Calu3 (cell line): Measurements from ENCODE around the gene CDK5R2. TPM values are rescaled to one million over a fixed set of nuclear protein-coding genes. Genes with fewer than 3 reads are reported as not detected.
A peak's percentile ranks its signal among the peaks of the same experiment; 100 is the strongest.

Experiments
- BruUV-seq: library from RNA; stranded (reverse); fragments of 400-500 nt; replicated peaks from 2 replicates; lab custom pipeline; 2021; lab: Mats Ljungman, UMichigan
- CTCF ChIA-PET: fragments of 300-600 bp; sonication (Branson Sonifier 250); formaldehyde crosslinking; loops from one replicate; lab custom pipeline; 2022; ENCODE audit warnings: antibody characterized with exemption; lab: Charles Lee
- DNase-seq: peaks from one replicate; pipeline ENCODE4 v3.0.0; 2022
- H3K27ac Mint-ChIP-seq: one replicate; pipeline ENCODE4 v1.8.0; 2022; ENCODE audit warnings: mixed read lengths; ENCODE audit not compliant: unreplicated experiment
- H3K27me3 Mint-ChIP-seq: one replicate; pipeline ENCODE4 v1.8.0; 2022; ENCODE audit warnings: mixed read lengths; ENCODE audit not compliant: unreplicated experiment
- H3K36me3 Mint-ChIP-seq: one replicate; pipeline ENCODE4 v1.8.0; 2022; ENCODE audit warnings: mild to moderate bottlenecking, moderate library complexity, mixed read lengths; ENCODE audit not compliant: insufficient read depth, unreplicated experiment
- H3K4me1 Mint-ChIP-seq: one replicate; pipeline ENCODE4 v1.8.0; 2022; ENCODE audit warnings: mild to moderate bottlenecking, low read depth, mixed read lengths; ENCODE audit not compliant: unreplicated experiment
- H3K4me3 Mint-ChIP-seq: one replicate; pipeline ENCODE4 v1.8.0; 2022; ENCODE audit warnings: mild to moderate bottlenecking, low read depth, moderate library complexity, mixed read lengths; ENCODE audit not compliant: unreplicated experiment
- H3K9me3 Mint-ChIP-seq: one replicate; pipeline ENCODE4 v1.8.0; 2022; ENCODE audit warnings: low read depth, mixed read lengths; ENCODE audit not compliant: unreplicated experiment
- CTCF ChIP-seq: fragments of 200-600 bp; IDR thresholded peaks from one replicate; pipeline ENCODE4 v1.8.0; 2022; ENCODE audit warnings: antibody characterized with exemption; ENCODE audit not compliant: unreplicated experiment
- intact Hi-C: fragments of 100-400 bp; cut with micrococcal nuclease; formaldehyde crosslinking; loops from one replicate; pipeline ENCODE4 v1.10.0; 2022; ENCODE audit not compliant: unreplicated experiment
- total RNA-seq: library from RNA; stranded (reverse); gene quantifications from 2 replicates; pipeline ENCODE4 v1.2.3, GENCODE V29; 2022

The CDK5R2 gene
- total RNA-seq, 1 experiment from 2014 or later, result 0.59 TPM

GRCh38 chr2:218975060-218975777 is 15.8 kb downstream of the CDK5R2 start:
- no peaks in the 10 kb centered on the region for H3K36me3 Mint-ChIP-seq
- no peak overlapping the region for H3K4me3 Mint-ChIP-seq
- peaks cover 72% of the 10 kb centered on the region for H3K27me3 Mint-ChIP-seq
- CTCF ChIA-PET, result interaction anchor here (0.7 to 1.0 kb wide), 4 partner anchors 27 to 318 kb away, joined by 3 read pairs; no protein-coding TSS in a partner anchor
- no peak for TF ChIP-seq CTCF
- DNase-seq, result no peak
- H3K27ac Mint-ChIP-seq, result no peak overlapping the region
- peaks cover 5% of the 10 kb centered on the region for H3K4me1 Mint-ChIP-seq
- no peaks in the 10 kb centered on the region for H3K9me3 Mint-ChIP-seq
- intact Hi-C loops, result loop anchor here (5.0 kb wide), 1 partner anchor 98 kb away; no protein-coding TSS in a partner anchor
- BruUV-seq, result no TSS peak

GRCh38 chr2:218979846-218980734 is 20.6 kb downstream of the CDK5R2 start:
- no peak overlapping the region for H3K27ac Mint-ChIP-seq
- no peaks in the 10 kb centered on the region for H3K9me3 Mint-ChIP-seq
- intact Hi-C loops, result loop anchor here (5.0 to 10.0 kb wide), 2 partner anchors 103 to 125 kb away; partner anchors contain the start of gene WNT6
- peak; percentile 92 for DNase-seq
- CTCF ChIA-PET, result interaction anchor here (0.6 to 1.3 kb wide), 27 partner anchors 12 to 564 kb away, joined by 3 to 18 read pairs (median 4); partner anchors contain the start of gene TMEM198
- H3K4me1 Mint-ChIP-seq, result peaks cover 28% of the 10 kb centered on the region
- no TSS peak for BruUV-seq
- peak; percentile 93 for TF ChIP-seq CTCF
- peaks cover 91% of the 10 kb centered on the region for H3K27me3 Mint-ChIP-seq
- H3K36me3 Mint-ChIP-seq, result peaks cover 9% of the 10 kb centered on the region
- peak overlapping the region; percentile 51 for H3K4me3 Mint-ChIP-seq

DNA sequence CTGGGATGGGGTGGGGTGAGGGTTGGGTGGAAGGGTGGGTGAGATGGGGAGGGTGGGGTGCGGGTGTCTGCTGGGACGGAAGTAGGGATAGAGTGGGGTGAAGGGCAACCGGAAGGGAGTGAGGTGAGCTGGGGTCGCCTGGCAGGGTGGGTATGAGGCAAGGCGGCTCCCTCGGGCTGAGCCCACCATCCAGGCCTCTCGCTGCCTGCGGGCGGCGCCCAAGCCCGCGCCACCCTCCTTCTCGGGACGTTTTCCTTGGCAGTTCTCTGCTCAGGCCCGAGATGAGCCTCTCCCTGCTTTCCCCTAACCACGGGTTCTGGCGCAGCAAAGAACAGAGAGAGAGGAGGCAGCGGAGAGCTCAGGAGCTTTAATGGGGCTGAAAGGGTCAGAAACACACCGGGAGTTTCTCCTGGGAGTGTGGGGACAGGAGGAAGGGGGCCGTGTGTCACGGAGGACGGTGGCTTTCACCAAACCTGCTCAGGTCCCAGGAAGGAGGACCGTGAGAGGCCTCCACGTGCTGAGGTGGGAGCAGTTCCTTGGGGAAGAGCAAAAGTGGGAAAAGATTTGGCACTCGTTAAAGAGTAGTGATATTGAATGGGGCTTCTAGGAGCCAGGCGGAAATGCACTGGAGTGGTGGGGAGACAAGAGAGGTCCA is 21.4 kb downstream of the CDK5R2 start:
- intact Hi-C loops, result loop anchor here (10.0 kb wide), 1 partner anchor 126 kb away; the partner anchor contains the start of gene WNT6
- Mint-ChIP-seq H3K27me3 (peaks cover 91% of the 10 kb centered on the region), H3K4me3 (peak overlapping the region; percentile 51), H3K9me3 (no peaks in the 10 kb centered on the region), H3K36me3 (peaks cover 9% of the 10 kb centered on the region), H3K4me1 (peaks cover 28% of the 10 kb centered on the region), H3K27ac (no peak overlapping the region)
- CTCF ChIA-PET, result interaction anchor here (0.6 to 1.5 kb wide), 17 partner anchors 12 to 496 kb away, joined by 3 to 18 read pairs (median 4); no protein-coding TSS in a partner anchor
- BruUV-seq, result no TSS peak
- TF ChIP-seq CTCF, result no peak
- no peak for DNase-seq
